ENCODE measurements around the gene MTFMT.

- TF ChIP-seq CTCF (conservative IDR thresholded peaks at IDR 0.05; ENCODE audit: low read depth in 2 of 2) (no peak), EZH2 (IDR thresholded peaks at IDR 0.05; ENCODE audit: low read depth, unreplicated experiment) (no peak), POLR2AphosphoS5 (IDR thresholded peaks at IDR 0.05; ENCODE audit: low read depth) (peak; percentile 69), NANOG (IDR thresholded peaks at IDR 0.05; ENCODE audit: borderline replicate concordance) (no peak), ZNF331 (CRISPR knock-in tag; IDR thresholded peaks at IDR 0.05; ENCODE audit: low read depth) (no peak), EZH2phosphoT487 (IDR thresholded peaks at IDR 0.05; ENCODE audit: unreplicated experiment) (no peak)
Measured at GRCh38 chr15:64989416-64990167, 39.8 kb downstream of the MTFMT start, which contains the start of gene SPG21.
